GM20431 (cell line): ENCODE results near the gene ETV1.

Experiments
- in situ Hi-C: fragments of 300-500 bp; cut with MseI, MboI; formaldehyde crosslinking; loops from one replicate; pipeline ENCODE4 v1.15.0; 2020; ENCODE audit warnings: low sequenced_read_pairs; ENCODE audit not compliant: unreplicated experiment

ETV1 gene

GRCh38 chr7:13845601-13846000 is 143.9 kb downstream of the ETV1 start:
- in situ Hi-C loops: no loop called here

- in situ Hi-C loops: no loop called here
Measured at GRCh38 chr7:13844954-13845353, 144.5 kb downstream of the ETV1 start.

- in situ Hi-C loops: no loop called here
Measured at GRCh38 chr7:13841284-13841683, 148.2 kb downstream of the ETV1 start.
